ENCODE data around the gene RAB3IL1. TPM values are rescaled to one million over a fixed set of nuclear protein-coding genes. Genes with fewer than 3 reads are reported as not detected.

The RAB3IL1 gene
- total and polyA plus RNA-seq, 2 donors (not counting 1 experiment from before 2014, with no cell fraction given): 9.6 to 13.4 TPM

GRCh38 chr11:61873588-61874376, 43.6 kb downstream of the RAB3IL1 start:
- Histone ChIP-seq H3K9ac (ENCODE audit: insufficient read depth, low read length) (no peak overlapping the region), H3K9me3 (ENCODE audit: control insufficient read depth, insufficient read depth, low read depth, low read length) (no peaks in the 10 kb centered on the region), H3K36me3 (ENCODE audit: control insufficient read depth, insufficient read depth, low read length) (peaks cover 5% of the 10 kb centered on the region), H3K4me1 (ENCODE audit: control insufficient read depth, extremely low read depth, insufficient read depth, low read length) (peaks cover 5% of the 10 kb centered on the region), H2AFZ (ENCODE audit: low read length) (no peak overlapping the region), H3K79me2 (ENCODE audit: control insufficient read depth, insufficient read depth, low read length) (no peaks in the 10 kb centered on the region), H3K4me3 (replicated peaks in 1 of 4; ENCODE audit: control extremely low read depth in 1 of 4, insufficient read depth in 1 of 4, low read depth in 3 of 4, low read length in 4 of 4) (no peak overlapping the region), H3K27me3 (ENCODE audit: control insufficient read depth, insufficient read depth, low read length) (no peaks in the 10 kb centered on the region), H3K4me2 (ENCODE audit: extremely low read depth, insufficient read depth, low read length) (no peak overlapping the region), H4K20me1 (ENCODE audit: control insufficient read depth, extremely low read depth, insufficient read depth, low read length) (no peaks in the 10 kb centered on the region), H3K27ac (ENCODE audit: insufficient read depth, low read length) (no peak overlapping the region)
- DNase-seq (ENCODE audit: low read depth in 2 of 2): no peak
- TF ChIP-seq EZH2 (IDR thresholded peaks at IDR 0.05; ENCODE audit: low read length, missing control alignments): no peak
- no peak for TF ChIP-seq CTCF (conservative IDR thresholded peaks at IDR 0.05 in 1 of 2, IDR thresholded peaks at IDR 0.05 in 1 of 2; ENCODE audit: low read depth in 1 of 2, low read length in 2 of 2)

GRCh38 chr11:61872935-61873565, 44.3 kb downstream of the RAB3IL1 start:
- Histone ChIP-seq H3K79me2 (ENCODE audit: control insufficient read depth, insufficient read depth, low read length) (no peaks in the 10 kb centered on the region), H3K4me3 (replicated peaks in 1 of 4; ENCODE audit: control extremely low read depth in 1 of 4, insufficient read depth in 1 of 4, low read depth in 3 of 4, low read length in 4 of 4) (no peak overlapping the region), H3K9ac (ENCODE audit: insufficient read depth, low read length) (no peak overlapping the region), H3K27ac (ENCODE audit: insufficient read depth, low read length) (no peak overlapping the region), H3K9me3 (ENCODE audit: control insufficient read depth, insufficient read depth, low read depth, low read length) (no peaks in the 10 kb centered on the region), H3K36me3 (ENCODE audit: control insufficient read depth, insufficient read depth, low read length) (peaks cover 3% of the 10 kb centered on the region), H2AFZ (ENCODE audit: low read length) (no peak overlapping the region), H4K20me1 (ENCODE audit: control insufficient read depth, extremely low read depth, insufficient read depth, low read length) (no peaks in the 10 kb centered on the region), H3K27me3 (ENCODE audit: control insufficient read depth, insufficient read depth, low read length) (no peaks in the 10 kb centered on the region), H3K4me2 (ENCODE audit: extremely low read depth, insufficient read depth, low read length) (no peak overlapping the region), H3K4me1 (ENCODE audit: control insufficient read depth, extremely low read depth, insufficient read depth, low read length) (peaks cover 5% of the 10 kb centered on the region)
- no peak for DNase-seq (ENCODE audit: low read depth in 2 of 2)
- TF ChIP-seq CTCF (conservative IDR thresholded peaks at IDR 0.05 in 1 of 2, IDR thresholded peaks at IDR 0.05 in 1 of 2; ENCODE audit: low read depth in 1 of 2, low read length in 2 of 2) (no peak), EZH2 (IDR thresholded peaks at IDR 0.05; ENCODE audit: low read length, missing control alignments) (no peak)

- no peak overlapping the region for H3K9ac ChIP-seq (ENCODE audit: insufficient read depth, low read length)
- peak overlapping the region; percentile 47 for H2AFZ ChIP-seq (ENCODE audit: low read length)
- no peaks in the 10 kb centered on the region for H3K27me3 ChIP-seq (ENCODE audit: control insufficient read depth, insufficient read depth, low read length)
- peak; percentile 81 to 83 for TF ChIP-seq CTCF (conservative IDR thresholded peaks at IDR 0.05 in 1 of 2, IDR thresholded peaks at IDR 0.05 in 1 of 2; ENCODE audit: low read depth in 1 of 2, low read length in 2 of 2)
- no peak for TF ChIP-seq EZH2 (IDR thresholded peaks at IDR 0.05; ENCODE audit: low read length, missing control alignments)
- peaks cover 6% of the 10 kb centered on the region for H3K36me3 ChIP-seq (ENCODE audit: control insufficient read depth, insufficient read depth, low read length)
- no peaks in the 10 kb centered on the region for H3K9me3 ChIP-seq (ENCODE audit: control insufficient read depth, insufficient read depth, low read depth, low read length)
- no peaks in the 10 kb centered on the region for H3K79me2 ChIP-seq (ENCODE audit: control insufficient read depth, insufficient read depth, low read length)
- peak overlapping the region; percentile 67 for H3K4me2 ChIP-seq (ENCODE audit: extremely low read depth, insufficient read depth, low read length)
- H3K27ac ChIP-seq (ENCODE audit: insufficient read depth, low read length): no peak overlapping the region
- no peak overlapping the region for H3K4me3 ChIP-seq (replicated peaks in 1 of 4; ENCODE audit: control extremely low read depth in 1 of 4, insufficient read depth in 1 of 4, low read depth in 3 of 4, low read length in 4 of 4)
- no peaks in the 10 kb centered on the region for H4K20me1 ChIP-seq (ENCODE audit: control insufficient read depth, extremely low read depth, insufficient read depth, low read length)
- H3K4me1 ChIP-seq (ENCODE audit: control insufficient read depth, extremely low read depth, insufficient read depth, low read length): peaks cover 5% of the 10 kb centered on the region
- DNase-seq (ENCODE audit: low read depth in 2 of 2): peak; percentile 71 to 75
Observed at GRCh38 chr11:61871158-61871597, 46.2 kb downstream of the RAB3IL1 start.
